H9 (cell line): ENCODE data around the gene SDK2. TPM values are rescaled to one million over a fixed set of nuclear protein-coding genes. Genes with fewer than 3 reads are reported as not detected.
A peak's percentile ranks its signal among the peaks of the same experiment; 100 is the strongest.

Source experiments
- DNase-seq: peaks from one replicate; pipeline ENCODE4 v3.0.0-alpha.2; 2017
- H2AFZ ChIP-seq: one replicate; pipeline ENCODE4 v1.6.1; 2013; ENCODE audit warnings: mild to moderate bottlenecking, low read length, control low read depth, moderate library complexity
- H2AK5ac ChIP-seq: 2 replicates; pipeline ENCODE4 v1.6.1; 2013; ENCODE audit warnings: low read length, control low read depth, mixed read lengths; ENCODE audit not compliant: insufficient read length
- H2BK120ac ChIP-seq: one replicate; pipeline ENCODE4 v1.6.1; 2013; ENCODE audit warnings: low read depth, mild to moderate bottlenecking, low read length, control low read depth, inconsistent platforms; ENCODE audit not compliant: poor library complexity, severe bottlenecking
- H2BK12ac ChIP-seq: 2 replicates; pipeline ENCODE4 v1.6.1; 2013; ENCODE audit warnings: low read length, control low read depth, mixed read lengths, low read depth; ENCODE audit not compliant: insufficient read length
- H2BK15ac ChIP-seq: 2 replicates; pipeline ENCODE4 v1.6.1; 2013; ENCODE audit warnings: low read depth, low read length, control low read depth
- H2BK20ac ChIP-seq: one replicate; pipeline ENCODE4 v1.6.1; 2013; ENCODE audit warnings: low read depth, mild to moderate bottlenecking, low read length, control low read depth, inconsistent platforms; ENCODE audit not compliant: poor library complexity, severe bottlenecking
- H2BK5ac ChIP-seq: 2 replicates; pipeline ENCODE4 v1.6.1; 2013; ENCODE audit warnings: low read length, control low read depth, mixed read lengths; ENCODE audit not compliant: insufficient read length
- H3K14ac ChIP-seq: 2 replicates; pipeline ENCODE4 v1.6.1; 2013; ENCODE audit warnings: low read length, control low read depth; ENCODE audit not compliant: insufficient read depth
- H3K18ac ChIP-seq: 2 replicates; pipeline ENCODE4 v1.6.1; 2013; ENCODE audit warnings: low read depth, mild to moderate bottlenecking, mixed read lengths, low read length, control low read depth; ENCODE audit not compliant: insufficient read length
- H3K23ac ChIP-seq: 2 replicates; pipeline ENCODE4 v1.6.1; 2013; ENCODE audit warnings: low read length, control low read depth, mixed read lengths, low read depth; ENCODE audit not compliant: insufficient read length
- H3K23me2 ChIP-seq: 2 replicates; pipeline ENCODE4 v1.6.1; 2013; ENCODE audit warnings: low read depth, mild to moderate bottlenecking, mixed read lengths, low read length, control low read depth; ENCODE audit not compliant: insufficient read length, poor library complexity, severe bottlenecking
- H3K27ac ChIP-seq: 2 replicates; pipeline ENCODE4 v1.5.1; 2013; ENCODE audit warnings: low read length, control low read depth, mixed read lengths, low read depth; ENCODE audit not compliant: insufficient read length
- H3K27me3 ChIP-seq: 2 replicates; pipeline ENCODE4 v1.6.1; 2013; ENCODE audit warnings: low read length, control low read depth, inconsistent platforms; ENCODE audit not compliant: insufficient read depth
- H3K4ac ChIP-seq: 2 replicates; pipeline ENCODE4 v1.6.1; 2013; ENCODE audit warnings: low read depth, mild to moderate bottlenecking, control low read depth, inconsistent platforms, low read length, moderate library complexity
- H3K4me1 ChIP-seq: 2 replicates; pipeline ENCODE4 v1.6.1; 2013; ENCODE audit warnings: low read length, control low read depth, inconsistent platforms; ENCODE audit not compliant: insufficient read depth
- H3K4me2 ChIP-seq: 2 replicates; pipeline ENCODE4 v1.6.1; 2013; ENCODE audit warnings: low read length, control low read depth, mixed read lengths; ENCODE audit not compliant: insufficient read length, insufficient read depth
- H3K56ac ChIP-seq: 2 replicates; pipeline ENCODE4 v1.6.1; 2013; ENCODE audit warnings: low read depth, mild to moderate bottlenecking, mixed read lengths, low read length, control low read depth; ENCODE audit not compliant: insufficient read length
- H3K79me1 ChIP-seq: 2 replicates; pipeline ENCODE4 v1.6.1; 2013; ENCODE audit warnings: low read depth, mild to moderate bottlenecking, moderate library complexity, low read length, control low read depth, inconsistent platforms; ENCODE audit not compliant: insufficient read depth, poor library complexity, severe bottlenecking
- H3K79me2 ChIP-seq: 2 replicates; pipeline ENCODE4 v1.6.1; 2013; ENCODE audit warnings: low read length, control low read depth, inconsistent platforms; ENCODE audit not compliant: insufficient read depth
- H3K9ac ChIP-seq: 2 replicates; pipeline ENCODE4 v1.6.1; 2013; ENCODE audit warnings: low read length, control low read depth, mixed read lengths; ENCODE audit not compliant: insufficient read length; ENCODE audit errors: extremely low read depth
- H3K9me3 ChIP-seq: one replicate; pipeline ENCODE4 v1.6.1; 2013; ENCODE audit warnings: low read depth, low read length, inconsistent platforms; ENCODE audit not compliant: control insufficient read depth
- H3T11ph ChIP-seq: one replicate; pipeline ENCODE4 v1.6.1; 2013; ENCODE audit warnings: mild to moderate bottlenecking, low read length, control low read depth, inconsistent platforms
- H4K20me1 ChIP-seq: one replicate; pipeline ENCODE4 v1.6.1; 2013; ENCODE audit not compliant: control insufficient read depth, insufficient read length, insufficient read depth
- H4K5ac ChIP-seq: 2 replicates; pipeline ENCODE4 v1.6.1; 2013; ENCODE audit warnings: low read depth, mild to moderate bottlenecking, mixed read lengths, low read length, control low read depth; ENCODE audit not compliant: insufficient read length
- H4K8ac ChIP-seq: replicated peaks from 2 replicates; pipeline ENCODE4 v1.6.1; 2013; ENCODE audit warnings: low read length, control low read depth, mixed read lengths, low read depth; ENCODE audit not compliant: insufficient read length
- H4K91ac ChIP-seq: 2 replicates; pipeline ENCODE4 v1.6.1; 2013; ENCODE audit warnings: low read depth, mild to moderate bottlenecking, moderate library complexity, mixed read lengths, low read length, control low read depth; ENCODE audit not compliant: insufficient read length
- H3K27ac Mint-ChIP-seq, 3 experiments: 2 replicates in 2 of 3; 3 replicates in 1 of 3; pipeline ENCODE4 v1.8.0; 2020 to 2021; ENCODE audit warnings: mixed read lengths in 3 of 3, mild to moderate bottlenecking in 1 of 3, moderate library complexity in 1 of 3
- H3K27me3 Mint-ChIP-seq: 2 replicates; pipeline ENCODE4 v1.8.0; 2021; ENCODE audit warnings: low read depth, mild to moderate bottlenecking, moderate library complexity, mixed read lengths
- H3K36me3 Mint-ChIP-seq, 3 experiments: 2 replicates in 2 of 3; 3 replicates in 1 of 3; pipeline ENCODE4 v1.8.0; 2020 to 2021; ENCODE audit warnings: low read depth in 3 of 3, mixed read lengths in 3 of 3; ENCODE audit not compliant: insufficient read depth in 1 of 3
- H3K4me1 Mint-ChIP-seq, 2 experiments: 2 replicates each; pipeline ENCODE4 v1.8.0; 2020; ENCODE audit warnings: mixed read lengths in 2 of 2
- H3K4me3 Mint-ChIP-seq, 2 experiments: 2 replicates in 1 of 2; 3 replicates in 1 of 2; pipeline ENCODE4 v1.8.0; 2020 to 2021; ENCODE audit warnings: mild to moderate bottlenecking in 2 of 2, mixed read lengths in 2 of 2, moderate library complexity in 1 of 2
- H3K9me3 Mint-ChIP-seq, 2 experiments: 2 replicates in 1 of 2; 3 replicates in 1 of 2; pipeline ENCODE4 v1.8.0; 2020; ENCODE audit warnings: mild to moderate bottlenecking in 2 of 2, mixed read lengths in 2 of 2, moderate library complexity in 1 of 2
- WGBS: extraction: QIAGEN DNeasy Blood & Tissue Kit; methylation state at CpG from one replicate; pipeline ENCODE4 v1.1.7; 2013; ENCODE audit warnings: missing lambda C conversion rate, low lambda C conversion rate, mixed read lengths; ENCODE audit not compliant: insufficient read length; ENCODE audit errors: extremely low coverage; 5-methylcytosine and 5-hydroxymethylcytosine counted together
- total RNA-seq: library from RNA; stranded (reverse); gene quantifications from 2 replicates; pipeline ENCODE4 v1.2.1, GENCODE V29; 2021
- TF ChIP-seq, protein P1 (sequence below): fragments of 200-600 bp; sonication (generic); conservative IDR thresholded peaks from 3 replicates; pipeline ENCODE4 v1.8.0; 2021; ENCODE audit warnings: antibody characterized with exemption, mild to moderate bottlenecking

The SDK2 gene
- total RNA-seq, 1 experiment from 2014 or later, result 9.1 TPM

DNA sequence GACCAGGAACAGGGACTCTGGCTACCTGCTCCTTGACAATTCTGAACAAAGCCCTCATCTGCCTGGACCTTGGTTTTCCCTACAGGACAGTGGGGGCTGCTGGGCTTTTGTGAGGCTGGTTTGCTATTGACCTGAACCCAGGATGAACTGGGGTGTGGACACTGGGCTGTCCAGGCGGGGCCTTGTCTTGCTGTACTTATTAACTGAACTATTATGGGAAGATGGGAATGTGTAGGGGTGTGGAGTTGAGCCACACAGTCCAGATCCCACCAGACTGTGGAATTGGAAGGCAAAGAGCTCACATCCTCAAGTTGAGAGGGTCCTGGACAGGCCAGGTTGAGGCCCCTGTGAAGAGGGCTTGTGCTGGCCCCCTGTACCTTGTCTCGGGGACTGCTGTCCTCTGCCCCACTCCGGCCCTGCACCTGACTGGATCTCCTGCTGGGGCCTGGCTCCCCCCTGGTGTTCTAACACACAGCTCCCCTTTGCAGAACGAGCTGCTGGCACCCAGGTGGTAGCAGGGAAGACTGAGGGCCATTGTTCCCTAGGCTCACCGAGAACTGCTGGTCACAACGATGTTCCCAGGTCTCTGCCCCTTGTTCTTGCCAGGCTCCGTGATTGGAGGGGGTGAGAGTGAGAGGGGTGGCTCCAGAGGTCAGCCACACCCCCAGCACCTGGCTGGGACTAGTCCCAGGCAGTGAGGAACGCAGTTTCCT is 280.6 kb downstream of the SDK2 start:
- no peaks in the 10 kb centered on the region for H3K27me3 ChIP-seq
- no peak overlapping the region for H2BK20ac ChIP-seq
- H3K27me3 Mint-ChIP-seq, result peaks cover 3% of the 10 kb centered on the region
- H3K9ac ChIP-seq, result no peak overlapping the region
- H4K20me1 ChIP-seq, result no peaks in the 10 kb centered on the region
- peaks cover 6% of the 10 kb centered on the region for H3K23me2 ChIP-seq
- peak; percentile 93 for DNase-seq
- H3T11ph ChIP-seq, result no peak overlapping the region
- H2BK12ac ChIP-seq, result no peak overlapping the region
- peaks cover 10% of the 10 kb centered on the region; the same call in 1 of the 2 replicates for H3K4me1 ChIP-seq
- no peak overlapping the region for H3K4me3 Mint-ChIP-seq
- no peak overlapping the region for H2BK120ac ChIP-seq
- peak overlapping the region in 1 of 3 experiments; percentile 19; a peak in 5 of 7 replicates for H3K27ac Mint-ChIP-seq
- H3K9me3 Mint-ChIP-seq, result no peaks in the 10 kb centered on the region
- no peak overlapping the region for H4K5ac ChIP-seq
- H3K79me2 ChIP-seq, result no peaks in the 10 kb centered on the region
- no peak overlapping the region for H2AK5ac ChIP-seq
- TF ChIP-seq, protein P1, sequence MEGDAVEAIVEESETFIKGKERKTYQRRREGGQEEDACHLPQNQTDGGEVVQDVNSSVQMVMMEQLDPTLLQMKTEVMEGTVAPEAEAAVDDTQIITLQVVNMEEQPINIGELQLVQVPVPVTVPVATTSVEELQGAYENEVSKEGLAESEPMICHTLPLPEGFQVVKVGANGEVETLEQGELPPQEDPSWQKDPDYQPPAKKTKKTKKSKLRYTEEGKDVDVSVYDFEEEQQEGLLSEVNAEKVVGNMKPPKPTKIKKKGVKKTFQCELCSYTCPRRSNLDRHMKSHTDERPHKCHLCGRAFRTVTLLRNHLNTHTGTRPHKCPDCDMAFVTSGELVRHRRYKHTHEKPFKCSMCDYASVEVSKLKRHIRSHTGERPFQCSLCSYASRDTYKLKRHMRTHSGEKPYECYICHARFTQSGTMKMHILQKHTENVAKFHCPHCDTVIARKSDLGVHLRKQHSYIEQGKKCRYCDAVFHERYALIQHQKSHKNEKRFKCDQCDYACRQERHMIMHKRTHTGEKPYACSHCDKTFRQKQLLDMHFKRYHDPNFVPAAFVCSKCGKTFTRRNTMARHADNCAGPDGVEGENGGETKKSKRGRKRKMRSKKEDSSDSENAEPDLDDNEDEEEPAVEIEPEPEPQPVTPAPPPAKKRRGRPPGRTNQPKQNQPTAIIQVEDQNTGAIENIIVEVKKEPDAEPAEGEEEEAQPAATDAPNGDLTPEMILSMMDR, result no peak
- H3K18ac ChIP-seq, result no peak overlapping the region
- H3K23ac ChIP-seq, result no peak overlapping the region
- no peaks in the 10 kb centered on the region for H3K9me3 ChIP-seq
- no peaks in the 10 kb centered on the region for H3K79me1 ChIP-seq
- WGBS, result no CpG with 5 or more reads among the region's 8 CpGs
- H3K27ac ChIP-seq, result no peak overlapping the region
- no peak overlapping the region for H2BK5ac ChIP-seq
- peaks cover 75 to 87% of the 10 kb centered on the region in 2 experiments for H3K4me1 Mint-ChIP-seq
- H3K4me2 ChIP-seq, result no peak overlapping the region
- no peak overlapping the region for H3K4ac ChIP-seq
- H2BK15ac ChIP-seq, result no peak overlapping the region
- no peak overlapping the region for H4K91ac ChIP-seq
- H4K8ac ChIP-seq, result no peak overlapping the region
- H3K36me3 Mint-ChIP-seq, result peaks cover 0 to 8% (median 0%) of the 10 kb centered on the region in 3 experiments; a peak in 3 of 7 replicates
- H3K14ac ChIP-seq, result no peak overlapping the region
- H2AFZ ChIP-seq, result no peak overlapping the region
- no peak overlapping the region for H3K56ac ChIP-seq
